DOHH2 (cell line): ENCODE measurements around the gene ZNF20.
A peak's percentile ranks its signal among the peaks of the same experiment; 100 is the strongest.

Source experiments
- H3F3A ChIP-seq: fragments of 200-600 bp; sonication (generic), shearing (Covaris generic); 2 replicates; pipeline ENCODE4 v1.6.0; 2016; ENCODE audit warnings: antibody characterized with exemption, mild to moderate bottlenecking; ENCODE audit not compliant: control insufficient read depth, insufficient read depth
- H3K27ac ChIP-seq: fragments of 200-600 bp; sonication (generic); 2 replicates; pipeline ENCODE4 v1.5.1; 2014; ENCODE audit warnings: low read depth, mild to moderate bottlenecking, low read length, moderate library complexity
- H3K27me3 ChIP-seq: fragments of 200-600 bp; sonication (generic); 2 replicates; pipeline ENCODE4 v1.6.1; 2014; ENCODE audit warnings: mild to moderate bottlenecking, low read length, mixed read lengths; ENCODE audit not compliant: control insufficient read depth
- H3K36me3 ChIP-seq: fragments of 200-600 bp; sonication (generic); 2 replicates; pipeline ENCODE4 v1.6.1; 2014; ENCODE audit warnings: mild to moderate bottlenecking, low read length, moderate library complexity, mixed read lengths; ENCODE audit not compliant: control insufficient read depth
- H3K4me1 ChIP-seq: fragments of 200-600 bp; sonication (generic); 2 replicates; pipeline ENCODE4 v1.6.1; 2014; ENCODE audit warnings: mild to moderate bottlenecking, low read length, mixed read lengths; ENCODE audit not compliant: control insufficient read depth
- H3K4me2 ChIP-seq: fragments of 200-600 bp; sonication (generic); 2 replicates; pipeline ENCODE4 v1.6.0; 2014; ENCODE audit warnings: mild to moderate bottlenecking, low read length, moderate library complexity
- H3K4me3 ChIP-seq: fragments of 200-600 bp; sonication (generic); 2 replicates; pipeline ENCODE4 v1.5.1; 2014; ENCODE audit warnings: mild to moderate bottlenecking, low read length, mixed read lengths
- H3K79me2 ChIP-seq: fragments of 200-600 bp; sonication (generic); 2 replicates; pipeline ENCODE4 v1.6.1; 2014; ENCODE audit warnings: mild to moderate bottlenecking, low read length, mixed read lengths; ENCODE audit not compliant: control insufficient read depth
- H3K9me2 ChIP-seq: fragments of 200-600 bp; sonication (generic); replicated peaks from 2 replicates; pipeline ENCODE4 v1.6.1; 2014; ENCODE audit warnings: mild to moderate bottlenecking, low read length, mixed read lengths; ENCODE audit not compliant: control insufficient read depth
- H3K9me3 ChIP-seq: fragments of 200-600 bp; sonication (generic); 2 replicates; pipeline ENCODE4 v1.6.1; 2014; ENCODE audit warnings: antibody characterized with exemption, low read length, mixed read lengths; ENCODE audit not compliant: control insufficient read depth, insufficient read depth
- H4K20me1 ChIP-seq: fragments of 200-600 bp; sonication (generic); 2 replicates; pipeline ENCODE4 v1.6.0; 2014; ENCODE audit warnings: low read depth, mild to moderate bottlenecking, antibody characterized with exemption, low read length, moderate library complexity; ENCODE audit not compliant: control insufficient read depth, insufficient read depth
- EZH2phosphoT487 ChIP-seq: fragments of 200-600 bp; sonication (generic); IDR thresholded peaks from 2 replicates; pipeline ENCODE4 v1.6.1; 2017; ENCODE audit warnings: borderline replicate concordance, mild to moderate bottlenecking, antibody characterized with exemption, low read length, moderate library complexity, mixed read lengths
- TF ChIP-seq, protein P1 (sequence below): fragments of 200-600 bp; sonication (generic); IDR thresholded peaks from one replicate; pipeline ENCODE4 v1.5.1; 2014; ENCODE audit warnings: antibody characterized with exemption, mild to moderate bottlenecking, low read depth, low read length; ENCODE audit not compliant: poor library complexity, severe bottlenecking

ZNF20 gene

DNA sequence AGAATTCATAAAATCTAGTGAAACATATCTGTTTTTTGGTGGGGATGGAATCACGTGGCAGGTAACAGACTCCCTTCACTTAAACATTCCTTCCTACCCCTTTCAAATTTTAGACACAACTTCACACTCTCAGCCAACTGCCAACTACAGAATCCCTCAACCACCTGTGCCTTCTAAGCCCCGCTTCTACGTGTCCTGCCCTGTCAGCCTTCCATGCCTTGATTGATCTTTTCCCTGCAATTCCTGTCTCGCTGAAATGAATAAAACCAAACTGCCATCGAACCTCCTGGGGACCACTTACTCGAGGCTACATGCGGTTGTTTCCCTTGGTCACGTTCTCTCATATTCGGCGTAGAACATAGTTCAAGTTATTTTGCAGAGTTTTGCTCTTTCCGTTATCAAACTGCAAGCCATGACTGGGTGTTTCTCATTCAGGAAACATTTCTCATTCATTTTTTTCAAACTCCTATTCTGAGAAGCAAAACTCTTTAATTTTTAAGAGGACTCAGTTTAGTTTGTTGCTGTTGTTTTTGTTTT, 15.2 kb upstream of the ZNF20 start:
- TF ChIP-seq, protein P1, sequence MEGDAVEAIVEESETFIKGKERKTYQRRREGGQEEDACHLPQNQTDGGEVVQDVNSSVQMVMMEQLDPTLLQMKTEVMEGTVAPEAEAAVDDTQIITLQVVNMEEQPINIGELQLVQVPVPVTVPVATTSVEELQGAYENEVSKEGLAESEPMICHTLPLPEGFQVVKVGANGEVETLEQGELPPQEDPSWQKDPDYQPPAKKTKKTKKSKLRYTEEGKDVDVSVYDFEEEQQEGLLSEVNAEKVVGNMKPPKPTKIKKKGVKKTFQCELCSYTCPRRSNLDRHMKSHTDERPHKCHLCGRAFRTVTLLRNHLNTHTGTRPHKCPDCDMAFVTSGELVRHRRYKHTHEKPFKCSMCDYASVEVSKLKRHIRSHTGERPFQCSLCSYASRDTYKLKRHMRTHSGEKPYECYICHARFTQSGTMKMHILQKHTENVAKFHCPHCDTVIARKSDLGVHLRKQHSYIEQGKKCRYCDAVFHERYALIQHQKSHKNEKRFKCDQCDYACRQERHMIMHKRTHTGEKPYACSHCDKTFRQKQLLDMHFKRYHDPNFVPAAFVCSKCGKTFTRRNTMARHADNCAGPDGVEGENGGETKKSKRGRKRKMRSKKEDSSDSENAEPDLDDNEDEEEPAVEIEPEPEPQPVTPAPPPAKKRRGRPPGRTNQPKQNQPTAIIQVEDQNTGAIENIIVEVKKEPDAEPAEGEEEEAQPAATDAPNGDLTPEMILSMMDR, result no peak
- no peak for TF ChIP-seq EZH2phosphoT487
- Histone ChIP-seq H3K27ac (no peak overlapping the region), H3K9me2 (no peaks in the 10 kb centered on the region), H4K20me1 (no peaks in the 10 kb centered on the region), H3K4me2 (peak overlapping the region; percentile 66), H3F3A (no peaks in the 10 kb centered on the region), H3K9me3 (peaks cover 20% of the 10 kb centered on the region), H3K4me3 (peak overlapping the region; percentile 76), H3K36me3 (no peaks in the 10 kb centered on the region), H3K4me1 (peaks cover 10% of the 10 kb centered on the region; the same call in 1 of the 2 replicates), H3K27me3 (peaks cover 19% of the 10 kb centered on the region), H3K79me2 (no peaks in the 10 kb centered on the region)

DNA sequence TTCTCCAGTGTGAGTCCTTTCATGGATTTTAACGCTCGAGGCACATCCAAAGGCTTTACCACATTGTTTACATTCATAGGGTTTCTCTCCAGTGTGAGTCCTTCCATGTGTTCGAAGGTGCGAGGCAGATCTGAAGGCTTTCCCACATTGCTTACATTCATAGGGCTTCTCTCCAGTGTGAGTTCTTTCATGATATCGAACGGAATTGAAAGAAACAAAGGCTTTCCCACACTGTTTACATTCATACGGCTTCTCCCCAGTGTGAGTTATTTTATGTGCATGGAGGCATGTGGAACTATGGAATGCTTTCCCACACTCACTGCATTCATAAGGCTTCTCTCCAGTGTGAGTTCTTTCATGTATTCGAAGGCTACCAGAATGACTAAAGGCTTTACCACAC, 5.2 kb upstream of the ZNF20 start:
- H3K27ac ChIP-seq, result no peak overlapping the region
- H3K36me3 ChIP-seq, result no peaks in the 10 kb centered on the region
- TF ChIP-seq EZH2phosphoT487, result no peak
- TF ChIP-seq, protein P1, result no peak

DNA sequence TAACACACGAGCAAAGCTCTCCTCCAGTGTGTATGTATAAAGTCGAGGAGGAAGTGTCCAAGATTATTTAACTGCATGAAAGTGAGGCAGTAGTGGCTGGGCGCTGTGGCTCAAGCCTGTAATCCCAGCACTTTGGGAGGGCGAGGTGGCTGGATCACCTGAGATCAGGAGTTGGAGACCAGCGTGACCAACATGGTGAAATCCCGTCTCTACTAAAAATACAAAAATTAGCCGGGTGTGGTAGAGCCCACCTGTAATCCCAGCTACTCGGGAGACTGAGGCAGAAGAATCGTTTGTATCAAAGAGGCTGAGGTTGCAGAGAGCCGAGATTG, 1.2 kb upstream of the ZNF20 start:
- Histone ChIP-seq H3K36me3 (no peaks in the 10 kb centered on the region), H3K9me2 (no peaks in the 10 kb centered on the region), H4K20me1 (no peaks in the 10 kb centered on the region), H3K4me2 (peak overlapping the region; percentile 95), H3K4me1 (peaks cover 21% of the 10 kb centered on the region), H3F3A (no peaks in the 10 kb centered on the region), H3K4me3 (peak overlapping the region; percentile 92), H3K27ac (no peak overlapping the region), H3K9me3 (no peaks in the 10 kb centered on the region), H3K27me3 (no peaks in the 10 kb centered on the region), H3K79me2 (peaks cover 20% of the 10 kb centered on the region)
- TF ChIP-seq, protein P1, result no peak
- no peak for TF ChIP-seq EZH2phosphoT487

More for the DNA sequence above, 5.2 kb upstream of the ZNF20 start:
- no peaks in the 10 kb centered on the region for H4K20me1 ChIP-seq
- H3K79me2 ChIP-seq, result no peaks in the 10 kb centered on the region
- H3F3A ChIP-seq, result no peaks in the 10 kb centered on the region
- peaks cover 12% of the 10 kb centered on the region for H3K4me1 ChIP-seq
- no peaks in the 10 kb centered on the region for H3K9me3 ChIP-seq
- H3K9me2 ChIP-seq, result no peaks in the 10 kb centered on the region
- no peak overlapping the region for H3K4me3 ChIP-seq
- H3K4me2 ChIP-seq, result no peak overlapping the region
- no peaks in the 10 kb centered on the region for H3K27me3 ChIP-seq
